K562 (cell line): ENCODE data around the gene CYP2A6. TPM values are rescaled to one million over a fixed set of nuclear protein-coding genes. Genes with fewer than 3 reads are reported as not detected.
"Not testable (repeated sequence)": the region's sequence is repeated elsewhere in the genome, so short reads cannot be mapped to it uniquely, and the experiment has no call there.

Source experiments
- ASH1L ChIP-seq: fragments of 450-650 bp; IDR thresholded peaks from 2 replicates; pipeline ENCODE4 v1.6.1; 2018; ENCODE audit warnings: borderline replicate concordance, mild to moderate bottlenecking, low read depth; ENCODE audit not compliant: partially characterized antibody
- FOXK2 ChIP-seq, 2 experiments: fragments of 450-650 bp; IDR thresholded peaks in 1 of 2; conservative IDR thresholded peaks in 1 of 2; 2 replicates each; pipeline ENCODE4 v1.6.1; 2016; ENCODE audit warnings: low read depth in 2 of 2, mild to moderate bottlenecking in 1 of 2
- HBP1 ChIP-seq: fragments of 450-650 bp; formaldehyde crosslinking; IDR thresholded peaks from 2 replicates; pipeline ENCODE4 v1.4.0; 2022; ENCODE audit warnings: missing genetic modification characterization
- NCOA4 ChIP-seq: fragments of 450-650 bp; IDR thresholded peaks from 2 replicates; pipeline ENCODE4 v1.6.1; 2018; ENCODE audit warnings: mild to moderate bottlenecking; ENCODE audit not compliant: partially characterized antibody
- TOE1 ChIP-seq, 2 experiments: fragments of 450-650 bp in 1 of 2; sonication (generic) in 1 of 2; formaldehyde crosslinking in 1 of 2; IDR thresholded peaks; 2 replicates each; pipeline versions ENCODE4 v1.7.1 to v1.8.0; 2016 to 2022; ENCODE audit warnings: borderline replicate concordance in 2 of 2, mild to moderate bottlenecking in 2 of 2, antibody characterized with exemption in 1 of 2, inconsistent platforms in 1 of 2, low read depth in 1 of 2, missing genetic modification reagents in 1 of 2, moderate library complexity in 1 of 2
- polyA plus RNA-seq, 8 experiments: library from polyadenylated mRNA; depleted of rRNA in 4 of 8; stranded (reverse) in 5 of 8; unstranded in 3 of 8; fragments of >200 nt; fragmentation: Nextera tagmentation in 2 of 8; fragmentation: Illumina TruSeq in 1 of 8; extraction: Ambion mirVana in 2 of 8; extraction: Trizol in 1 of 8; gene quantifications; 2 replicates each; pipeline versions ENCODE4 v1.2.1 to v1.2.3, GENCODE V29; 2011 to 2014; ENCODE audit warnings: inconsistent platforms in 1 of 8, missing spikeins in 1 of 8
- total RNA-seq, 7 experiments: library from RNA; depleted of rRNA in 6 of 7; stranded (reverse); fragments of >200 nt in 6 of 7; fragmentation: Illumina TruSeq in 2 of 7; extraction: Trizol in 2 of 7; gene quantifications; 2 replicates each; pipeline versions ENCODE4 v1.2.1 to v1.2.3, GENCODE V29; 2011 to 2021; ENCODE audit warnings: low replicate concordance in 1 of 7
- TF ChIP-seq, protein P1 (sequence below): fragments of 450-650 bp; formaldehyde crosslinking; IDR thresholded peaks from 2 replicates; pipeline ENCODE4 v1.4.0; 2022; ENCODE audit warnings: missing genetic modification characterization

Gene CYP2A6
- total and polyA plus RNA-seq, 9 of the 15 experiments (the other 6 are each of a cell fraction or from before 2014, with no cell fraction given), result 0.31 TPM; not detected in 8

DNA sequence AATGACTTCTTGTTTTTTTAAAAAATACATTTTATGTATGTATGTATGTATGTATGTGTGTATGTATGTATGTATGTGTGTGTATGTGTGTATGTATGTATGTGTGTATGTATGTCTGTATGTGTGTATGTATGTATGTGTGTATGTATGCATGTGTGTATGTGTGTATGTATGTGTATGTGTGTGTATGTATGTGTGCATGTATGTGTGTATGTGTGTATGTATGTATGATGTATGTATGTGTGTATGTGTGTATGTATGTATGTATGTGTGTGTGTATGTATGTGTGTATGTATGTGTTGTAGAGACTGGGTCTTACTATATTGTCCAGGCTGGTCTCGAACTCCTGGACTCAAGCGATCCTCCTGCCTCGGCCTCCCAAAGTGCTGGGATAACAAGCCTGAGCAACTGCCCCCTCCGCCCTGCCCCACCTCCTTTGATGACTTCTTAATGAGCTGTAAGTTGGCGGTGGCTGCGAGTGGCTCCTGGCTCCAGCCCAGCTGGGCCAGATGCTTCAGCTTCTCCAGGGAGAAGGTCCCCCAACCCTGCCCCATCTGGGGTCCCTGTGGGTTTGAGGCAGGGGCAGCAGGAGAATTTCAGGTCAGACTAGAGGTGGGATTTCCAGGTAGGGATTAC lies 24.7 kb downstream of the CYP2A6 start (continued):
- TF ChIP-seq FOXK2 (conservative IDR thresholded peaks at IDR 0.05 in 1 of 2, IDR thresholded peaks at IDR 0.05 in 1 of 2; ENCODE audit: low read depth in 2 of 2) (peak; percentile 55 to 67; a peak in 3 of 4 replicates), HBP1 (CRISPR knock-in tag) (peak; percentile 86), TOE1 (IDR thresholded peaks at IDR 0.05; ENCODE audit: borderline replicate concordance) (0 out of 2 replicates have a peak, but pooled peaks have one; percentile 23), ASH1L (peak; percentile 55), NCOA4 (peak; percentile 44)
- TF ChIP-seq TOE1 (CRISPR knock-in tag; IDR thresholded peaks at IDR 0.05; ENCODE audit: borderline replicate concordance, low read depth), result not testable (repeated sequence)
- TF ChIP-seq, protein P1, sequence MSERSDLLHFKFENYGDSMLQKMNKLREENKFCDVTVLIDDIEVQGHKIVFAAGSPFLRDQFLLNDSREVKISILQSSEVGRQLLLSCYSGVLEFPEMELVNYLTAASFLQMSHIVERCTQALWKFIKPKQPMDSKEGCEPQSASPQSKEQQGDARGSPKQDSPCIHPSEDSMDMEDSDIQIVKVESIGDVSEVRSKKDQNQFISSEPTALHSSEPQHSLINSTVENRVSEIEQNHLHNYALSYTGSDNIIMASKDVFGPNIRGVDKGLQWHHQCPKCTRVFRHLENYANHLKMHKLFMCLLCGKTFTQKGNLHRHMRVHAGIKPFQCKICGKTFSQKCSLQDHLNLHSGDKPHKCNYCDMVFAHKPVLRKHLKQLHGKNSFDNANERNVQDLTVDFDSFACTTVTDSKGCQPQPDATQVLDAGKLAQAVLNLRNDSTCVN, result peak; percentile 61; the same call in 1 of the 2 replicates
- TF ChIP-seq, all 486 proteins: peak for 40; not testable (repeated sequence) for 446
